Rectal smooth muscle tissue (tissue), 1 donor: ENCODE measurements around the gene OR52N1.

Experiments used
- H3K27ac ChIP-seq: one replicate; pipeline ENCODE4 v1.7.0; 2013; ENCODE audit warnings: low read depth, low read length, inconsistent platforms
- H3K27me3 ChIP-seq: one replicate; pipeline ENCODE4 v1.7.0; 2013; ENCODE audit warnings: low read length; ENCODE audit not compliant: control insufficient read depth, insufficient read depth
- H3K36me3 ChIP-seq: one replicate; pipeline ENCODE4 v1.7.0; 2013; ENCODE audit warnings: low read length; ENCODE audit not compliant: control insufficient read depth, insufficient read depth
- H3K4me1 ChIP-seq: one replicate; pipeline ENCODE4 v1.7.0; 2013; ENCODE audit warnings: low read length; ENCODE audit not compliant: control insufficient read depth, insufficient read depth
- H3K4me3 ChIP-seq: one replicate; pipeline ENCODE4 v1.7.0; 2013; ENCODE audit warnings: low read length
- H3K9ac ChIP-seq: one replicate; pipeline ENCODE4 v1.7.0; 2013; ENCODE audit warnings: low read length

Gene OR52N1

GRCh38 chr11:5783255-5783654 lies 7.8 kb downstream of the OR52N1 start, which contains the start of gene OR52N5:
Gene OR52N5 (minus strand): TSS chr11:5783355. CDS start chr11:5778634, 4,721 bp downstream.
- no peak within 1 kb of the TSS for H3K4me3 ChIP-seq
- H3K27me3 ChIP-seq = no peaks in the 10 kb centered on the region
- no peak within 1 kb of the TSS for H3K27ac ChIP-seq
- no peaks in the 10 kb centered on the region for H3K4me1 ChIP-seq
- H3K9ac ChIP-seq = no peak within 1 kb of the TSS
- no peaks in the 10 kb centered on the region for H3K36me3 ChIP-seq

DNA sequence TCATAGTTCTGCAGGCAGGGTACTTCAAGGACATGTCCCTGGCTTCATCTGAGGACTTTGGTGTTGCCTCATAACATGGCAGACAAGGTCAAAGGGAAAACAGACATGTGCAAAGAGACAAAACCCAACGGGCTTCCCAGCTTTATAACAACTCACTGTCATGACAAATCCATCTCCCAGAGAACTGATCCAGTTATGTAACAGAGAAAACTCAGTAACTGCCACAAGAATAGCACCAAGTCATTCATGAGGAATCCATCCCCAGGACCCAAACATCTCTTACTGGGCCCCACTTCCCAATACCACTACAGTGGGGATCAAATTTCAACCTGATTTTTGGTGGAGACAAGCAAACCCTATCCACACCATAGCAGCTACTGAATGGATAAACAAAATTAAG lies 24.0 kb downstream of the OR52N1 start:
- Histone ChIP-seq H3K9ac (no peak overlapping the region), H3K27ac (no peak overlapping the region), H3K4me3 (no peak overlapping the region), H3K4me1 (no peaks in the 10 kb centered on the region), H3K36me3 (no peaks in the 10 kb centered on the region), H3K27me3 (no peaks in the 10 kb centered on the region)

- Histone ChIP-seq H3K27me3 (no peaks in the 10 kb centered on the region), H3K4me3 (no peak within 1 kb of the TSS), H3K4me1 (no peaks in the 10 kb centered on the region), H3K36me3 (no peaks in the 10 kb centered on the region), H3K9ac (no peak within 1 kb of the TSS), H3K27ac (no peak within 1 kb of the TSS)
These were observed 37.1 kb downstream of the OR52N1 start, which contains the start of gene OR52N4 for GRCh38 chr11:5753943-5754342. Gene OR52N4 (plus strand): TSS chr11:5754243. CDS start chr11:5754741, 498 bp downstream.

- H3K36me3 ChIP-seq = no peaks in the 10 kb centered on the region
- no peak overlapping the region for H3K27ac ChIP-seq
- no peaks in the 10 kb centered on the region for H3K4me1 ChIP-seq
- no peaks in the 10 kb centered on the region for H3K27me3 ChIP-seq
- H3K9ac ChIP-seq = no peak overlapping the region
- H3K4me3 ChIP-seq = no peak overlapping the region
These were observed 41.2 kb downstream of the OR52N1 start for GRCh38 chr11:5749836-5750235.

GRCh38 chr11:5746614-5747013 lies 44.5 kb downstream of the OR52N1 start:
- no peak overlapping the region for H3K27ac ChIP-seq
- H3K36me3 ChIP-seq = no peaks in the 10 kb centered on the region
- no peak overlapping the region for H3K4me3 ChIP-seq
- no peaks in the 10 kb centered on the region for H3K4me1 ChIP-seq
- H3K9ac ChIP-seq = no peak overlapping the region
- no peaks in the 10 kb centered on the region for H3K27me3 ChIP-seq

DNA sequence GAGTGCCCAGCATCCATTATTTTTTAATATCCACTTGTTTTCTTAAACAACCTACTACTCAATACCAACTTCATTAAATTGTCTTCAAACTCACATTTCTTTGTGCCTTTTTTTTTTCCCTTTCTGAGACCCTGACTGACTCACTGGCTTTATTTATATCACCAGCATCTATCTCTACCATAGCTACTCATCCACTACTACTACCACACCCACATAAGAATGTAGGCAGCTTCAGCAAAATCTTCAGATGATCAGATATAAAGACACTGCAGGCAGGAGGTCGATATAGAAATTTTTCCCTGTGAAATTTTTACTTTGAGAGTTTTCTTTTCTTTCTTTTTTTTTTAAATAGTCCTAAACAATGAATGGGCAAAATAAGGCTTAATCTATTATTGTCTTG lies 52.6 kb downstream of the OR52N1 start:
- no peaks in the 10 kb centered on the region for H3K4me1 ChIP-seq
- no peaks in the 10 kb centered on the region for H3K27me3 ChIP-seq
- no peak overlapping the region for H3K4me3 ChIP-seq

DNA sequence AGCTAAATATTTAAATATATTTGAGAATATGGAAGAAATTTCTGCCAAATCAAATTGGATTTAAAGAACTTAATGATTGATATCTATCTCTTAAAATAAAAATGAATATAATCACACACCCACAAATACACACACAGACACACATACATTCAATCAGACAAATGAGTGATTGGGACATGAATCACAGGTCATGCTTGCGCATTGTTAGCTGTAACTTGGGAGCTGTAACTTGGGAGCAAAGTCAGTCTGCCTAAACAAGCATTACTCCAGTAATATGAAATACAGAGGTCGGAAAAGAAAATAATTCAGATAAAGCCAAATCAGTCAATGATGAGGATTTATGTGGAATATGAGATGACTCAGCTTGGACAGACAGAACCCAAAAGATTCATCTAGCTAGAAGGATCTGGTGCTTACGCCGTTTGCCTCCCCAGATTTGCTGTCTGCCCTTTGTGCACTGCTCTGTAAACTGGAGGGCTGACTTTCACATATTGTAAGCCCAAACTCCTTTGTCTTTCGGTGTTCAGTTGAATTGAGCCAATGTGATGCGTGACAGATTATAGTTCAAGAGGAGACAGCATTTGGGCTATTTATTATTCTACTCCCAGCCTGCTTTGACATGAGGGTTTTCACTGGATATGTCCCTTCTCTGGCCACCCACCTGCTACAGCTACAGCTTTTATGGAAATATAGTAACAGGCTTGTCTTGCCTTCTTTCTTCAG lies 53.2 kb downstream of the OR52N1 start:
- H3K9ac ChIP-seq = no peak overlapping the region
- no peak overlapping the region for H3K4me3 ChIP-seq
- no peaks in the 10 kb centered on the region for H3K27me3 ChIP-seq
- H3K4me1 ChIP-seq = no peaks in the 10 kb centered on the region
- H3K36me3 ChIP-seq = no peaks in the 10 kb centered on the region
- H3K27ac ChIP-seq = no peak overlapping the region

More for the DNA sequence above, 52.6 kb downstream of the OR52N1 start:
- Histone ChIP-seq H3K36me3 (no peaks in the 10 kb centered on the region), H3K27ac (no peak overlapping the region), H3K9ac (no peak overlapping the region)

GRCh38 chr11:5737091-5737490 lies 54.0 kb downstream of the OR52N1 start:
- H3K36me3 ChIP-seq = no peaks in the 10 kb centered on the region
- no peak overlapping the region for H3K9ac ChIP-seq
- H3K27ac ChIP-seq = no peak overlapping the region

More at GRCh38 chr11:5737091-5737490, 54.0 kb downstream of the OR52N1 start:
- H3K4me3 ChIP-seq = no peak overlapping the region
- H3K4me1 ChIP-seq = no peaks in the 10 kb centered on the region
- H3K27me3 ChIP-seq = no peaks in the 10 kb centered on the region
